ENCODE data around the gene PREP. TPM values are rescaled to one million over a fixed set of nuclear protein-coding genes. Genes with fewer than 3 reads are reported as not detected.

PREP gene
- polyA plus RNA-seq, 1 of the 3 experiments (the other 2 are of a cell fraction): 20.9 TPM

DNA sequence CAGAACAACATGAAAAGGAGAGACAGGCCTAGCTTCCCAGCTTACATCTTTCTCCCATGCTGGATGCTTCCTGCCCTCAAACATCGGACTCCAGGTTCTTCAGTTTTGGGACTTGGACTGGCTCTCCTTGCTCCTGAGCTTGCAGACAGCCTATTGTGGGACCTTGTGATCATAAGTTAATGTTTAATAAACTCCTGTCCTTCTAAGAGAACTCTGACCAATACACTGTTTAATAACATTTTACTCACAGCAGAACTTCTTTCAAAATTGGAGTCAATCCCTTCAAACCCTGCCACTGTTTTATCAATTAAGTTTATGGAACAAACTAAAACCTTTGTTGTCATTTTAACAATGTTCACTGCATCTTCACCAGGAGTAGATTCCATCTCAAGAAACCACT, 111.4 kb downstream of the PREP start:
- 100% methylated on average over 1 of the region's 1 CpG for WGBS (ENCODE audit: low lambda C conversion rate)
- no peak overlapping the region for H3K27ac ChIP-seq (ENCODE audit: low read depth in 2 of 2, low read length in 1 of 2)
- TF ChIP-seq TCF12 (IDR thresholded peaks at IDR 0.05) (no peak), IRF3 (IDR thresholded peaks at IDR 0.05; ENCODE audit: low read depth, low read length) (no peak), FOXM1 (IDR thresholded peaks at IDR 0.05; ENCODE audit: low read depth) (no peak), CHD2 (IDR thresholded peaks at IDR 0.05; ENCODE audit: low read length, partially characterized antibody) (no peak), RAD21 (IDR thresholded peaks at IDR 0.05; ENCODE audit: low read length) (no peak), MEF2A (IDR thresholded peaks at IDR 0.05; ENCODE audit: borderline replicate concordance, low read depth) (no peak), USF1 (IDR thresholded peaks at IDR 0.05; ENCODE audit: borderline replicate concordance, low read depth) (no peak), NFIC (IDR thresholded peaks at IDR 0.05; ENCODE audit: borderline replicate concordance) (no peak), FOXJ3 (CRISPR knock-in tag; IDR thresholded peaks at IDR 0.05) (no peak), GABPA (IDR thresholded peaks at IDR 0.05; ENCODE audit: low read depth) (no peak), SMC3 (IDR thresholded peaks at IDR 0.05; ENCODE audit: low read depth, low read length) (no peak), JUND (IDR thresholded peaks at IDR 0.05) (no peak), PBX3 (IDR thresholded peaks at IDR 0.05) (no peak), EP300 (IDR thresholded peaks at IDR 0.05; ENCODE audit: borderline replicate concordance in 1 of 2, low read depth in 1 of 2, low read length in 1 of 2) (no peak), TEAD4 (IDR thresholded peaks at IDR 0.05; ENCODE audit: borderline replicate concordance, insufficient read depth) (no peak), YY1 (IDR thresholded peaks at IDR 0.05; ENCODE audit: low read depth) (no peak)
- TF ChIP-seq, protein P1, sequence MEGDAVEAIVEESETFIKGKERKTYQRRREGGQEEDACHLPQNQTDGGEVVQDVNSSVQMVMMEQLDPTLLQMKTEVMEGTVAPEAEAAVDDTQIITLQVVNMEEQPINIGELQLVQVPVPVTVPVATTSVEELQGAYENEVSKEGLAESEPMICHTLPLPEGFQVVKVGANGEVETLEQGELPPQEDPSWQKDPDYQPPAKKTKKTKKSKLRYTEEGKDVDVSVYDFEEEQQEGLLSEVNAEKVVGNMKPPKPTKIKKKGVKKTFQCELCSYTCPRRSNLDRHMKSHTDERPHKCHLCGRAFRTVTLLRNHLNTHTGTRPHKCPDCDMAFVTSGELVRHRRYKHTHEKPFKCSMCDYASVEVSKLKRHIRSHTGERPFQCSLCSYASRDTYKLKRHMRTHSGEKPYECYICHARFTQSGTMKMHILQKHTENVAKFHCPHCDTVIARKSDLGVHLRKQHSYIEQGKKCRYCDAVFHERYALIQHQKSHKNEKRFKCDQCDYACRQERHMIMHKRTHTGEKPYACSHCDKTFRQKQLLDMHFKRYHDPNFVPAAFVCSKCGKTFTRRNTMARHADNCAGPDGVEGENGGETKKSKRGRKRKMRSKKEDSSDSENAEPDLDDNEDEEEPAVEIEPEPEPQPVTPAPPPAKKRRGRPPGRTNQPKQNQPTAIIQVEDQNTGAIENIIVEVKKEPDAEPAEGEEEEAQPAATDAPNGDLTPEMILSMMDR (IDR thresholded peaks at IDR 0.05): no peak
- ChIA-PET POLR2A (no interaction called here), CTCF (no interaction called here)
- H4K20me1 ChIP-seq (ENCODE audit: insufficient read depth): no peaks in the 10 kb centered on the region
- H2AFZ ChIP-seq (ENCODE audit: low read depth): no peak overlapping the region
- no peaks in the 10 kb centered on the region; the same call in 1 of the 2 replicates for H3K9me2 ChIP-seq
- peaks cover 17 to 23% of the 10 kb centered on the region in 2 experiments for H3K36me3 ChIP-seq (replicated peaks in 1 of 2; ENCODE audit: control insufficient read depth in 1 of 2, insufficient read depth in 2 of 2, low read length in 1 of 2)
- H3F3A ChIP-seq (replicated peaks; ENCODE audit: insufficient read depth): no peaks in the 10 kb centered on the region
- DNase-seq: no peak
- no peaks in the 10 kb centered on the region for H3K27me3 ChIP-seq (ENCODE audit: insufficient read depth)
- no peaks in the 10 kb centered on the region for H3K9me3 ChIP-seq
- H3K9ac ChIP-seq: no peak overlapping the region
- H3K79me2 ChIP-seq (ENCODE audit: insufficient read depth): no peaks in the 10 kb centered on the region; the same call in 1 of the 2 replicates
- no peak overlapping the region for H3K4me2 ChIP-seq
- H3K4me3 ChIP-seq (ENCODE audit: low read depth in 2 of 2, low read length in 1 of 2): no peak overlapping the region
- peaks cover 0 to 2% of the 10 kb centered on the region in 2 experiments; a peak in 2 of 4 replicates for H3K4me1 ChIP-seq (ENCODE audit: control insufficient read depth in 1 of 2, insufficient read depth in 2 of 2, low read depth in 1 of 2, low read length in 1 of 2)

Data from SK-N-SH (cell line).